Neutrophil (primary cell): ENCODE results near the gene GPC6.
"Not testable (repeated sequence)": the region's sequence is repeated elsewhere in the genome, so short reads cannot be mapped to it uniquely, and the experiment has no call there.

Source experiments
- H3K27ac ChIP-seq: fragments of 200-600 bp; sonication (generic); 2 replicates; pipeline ENCODE4 v1.5.1; 2016; ENCODE audit warnings: mild to moderate bottlenecking, moderate library complexity
- H3K27me3 ChIP-seq: fragments of 200-600 bp; sonication (generic); 2 replicates; pipeline ENCODE4 v1.6.0; 2016; ENCODE audit warnings: mild to moderate bottlenecking
- H3K36me3 ChIP-seq: fragments of 200-600 bp; sonication (generic); 2 replicates; pipeline ENCODE4 v1.5.1; 2017
- H3K4me1 ChIP-seq, 2 experiments: fragments of 200-600 bp in 1 of 2; sonication (generic) in 1 of 2; 1 replicate in 1 of 2; 2 replicates in 1 of 2; pipeline versions ENCODE4 v1.5.1 to v1.6.1; 2013 to 2016; ENCODE audit warnings: low read depth in 1 of 2, low read length in 1 of 2, mild to moderate bottlenecking in 1 of 2, moderate library complexity in 1 of 2; ENCODE audit not compliant: control insufficient read depth in 1 of 2, insufficient read depth in 1 of 2
- H3K4me3 ChIP-seq, 2 experiments: fragments of 200-600 bp in 1 of 2; sonication (generic) in 1 of 2; 1 replicate in 1 of 2; 2 replicates in 1 of 2; pipeline ENCODE4 v1.5.1; 2013 to 2016; ENCODE audit warnings: low read depth in 1 of 2, low read length in 1 of 2, mild to moderate bottlenecking in 1 of 2, moderate library complexity in 1 of 2
- H3K9me3 ChIP-seq: fragments of 200-600 bp; sonication (generic); 2 replicates; pipeline ENCODE4 v1.5.1; 2016
- TF ChIP-seq, protein P1 (sequence below): fragments of 200-600 bp; sonication (generic); IDR thresholded peaks from 2 replicates; pipeline ENCODE4 v1.5.1; 2016; ENCODE audit warnings: antibody characterized with exemption

GPC6 gene

DNA sequence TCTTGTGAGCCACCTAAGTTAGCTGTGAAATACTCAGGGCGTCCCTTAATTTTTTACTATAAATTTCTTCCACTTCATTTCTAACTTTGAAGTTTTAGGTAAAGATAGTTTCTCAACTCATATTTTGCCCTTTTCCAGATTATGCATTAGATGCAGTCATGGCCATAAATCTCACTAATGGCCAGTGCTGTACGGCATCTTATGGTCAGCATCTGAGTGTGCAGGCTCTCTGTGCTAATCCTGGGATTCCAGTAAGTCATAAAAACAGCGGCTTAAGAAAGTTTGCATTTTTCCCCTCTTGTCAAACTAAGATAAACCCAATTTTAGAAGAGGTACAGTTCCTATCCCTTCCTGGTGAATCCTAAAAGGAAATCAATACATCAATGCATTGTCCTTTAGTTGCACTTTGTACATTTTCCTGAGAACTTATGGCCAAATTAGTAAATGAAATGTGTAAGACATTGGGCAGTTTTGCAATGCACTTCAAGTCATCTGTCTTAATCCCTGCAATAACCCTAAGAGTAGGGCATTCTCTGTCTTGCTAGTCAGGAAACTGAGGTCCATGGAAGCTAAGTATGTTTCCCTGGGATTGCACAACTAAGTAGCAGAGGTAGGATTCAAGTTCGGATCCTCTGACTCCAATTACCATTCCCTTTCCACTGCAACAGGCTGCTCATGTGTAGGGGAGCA lies 1106.7 kb downstream of the GPC6 start:
- H3K4me3 ChIP-seq = no peak overlapping the region
- no peaks in the 10 kb centered on the region for H3K27me3 ChIP-seq
- no peaks in the 10 kb centered on the region for H3K4me1 ChIP-seq
- H3K36me3 ChIP-seq = no peaks in the 10 kb centered on the region
- TF ChIP-seq, protein P1, sequence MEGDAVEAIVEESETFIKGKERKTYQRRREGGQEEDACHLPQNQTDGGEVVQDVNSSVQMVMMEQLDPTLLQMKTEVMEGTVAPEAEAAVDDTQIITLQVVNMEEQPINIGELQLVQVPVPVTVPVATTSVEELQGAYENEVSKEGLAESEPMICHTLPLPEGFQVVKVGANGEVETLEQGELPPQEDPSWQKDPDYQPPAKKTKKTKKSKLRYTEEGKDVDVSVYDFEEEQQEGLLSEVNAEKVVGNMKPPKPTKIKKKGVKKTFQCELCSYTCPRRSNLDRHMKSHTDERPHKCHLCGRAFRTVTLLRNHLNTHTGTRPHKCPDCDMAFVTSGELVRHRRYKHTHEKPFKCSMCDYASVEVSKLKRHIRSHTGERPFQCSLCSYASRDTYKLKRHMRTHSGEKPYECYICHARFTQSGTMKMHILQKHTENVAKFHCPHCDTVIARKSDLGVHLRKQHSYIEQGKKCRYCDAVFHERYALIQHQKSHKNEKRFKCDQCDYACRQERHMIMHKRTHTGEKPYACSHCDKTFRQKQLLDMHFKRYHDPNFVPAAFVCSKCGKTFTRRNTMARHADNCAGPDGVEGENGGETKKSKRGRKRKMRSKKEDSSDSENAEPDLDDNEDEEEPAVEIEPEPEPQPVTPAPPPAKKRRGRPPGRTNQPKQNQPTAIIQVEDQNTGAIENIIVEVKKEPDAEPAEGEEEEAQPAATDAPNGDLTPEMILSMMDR = no peak
- H3K27ac ChIP-seq = no peak overlapping the region
- no peaks in the 10 kb centered on the region for H3K9me3 ChIP-seq

DNA sequence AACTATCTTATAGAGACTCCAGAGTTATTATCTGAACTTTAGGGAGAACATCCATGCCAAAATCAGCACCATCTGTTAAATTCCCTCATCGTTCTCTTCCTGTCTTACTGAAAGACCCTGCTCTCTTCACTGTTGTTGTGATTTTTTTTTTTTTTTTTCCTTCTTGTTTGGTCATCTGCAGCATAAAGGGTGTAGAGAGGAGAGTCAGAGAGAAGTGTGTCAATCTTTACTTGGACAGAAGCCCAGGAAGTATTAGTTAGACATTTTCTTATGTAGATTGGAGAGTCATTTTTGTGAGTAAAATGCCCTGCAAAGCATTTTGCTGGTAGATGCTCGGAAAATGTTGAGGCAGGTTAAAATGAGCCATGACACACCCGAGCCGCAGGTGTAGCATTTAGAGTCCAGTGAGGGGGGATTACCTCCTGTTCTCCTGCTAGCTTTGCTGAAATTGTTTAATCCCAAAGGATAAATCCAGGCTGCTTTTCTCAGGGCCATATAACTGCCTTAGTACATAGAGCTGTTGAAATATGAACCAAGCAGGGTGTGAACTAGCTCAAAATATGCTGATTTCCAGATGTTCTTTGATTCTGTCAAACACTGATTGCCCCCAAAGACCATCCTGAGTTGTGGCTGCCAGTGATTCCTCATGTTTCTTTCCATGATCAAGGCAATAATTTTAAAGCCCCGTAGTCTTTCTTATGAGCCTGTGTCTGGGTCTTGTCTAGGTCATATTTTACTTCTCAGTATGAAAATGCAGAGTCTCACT lies 1109.3 kb downstream of the GPC6 start:
- H3K4me3 ChIP-seq = no peak overlapping the region
- H3K27ac ChIP-seq = no peak overlapping the region
- no peaks in the 10 kb centered on the region for H3K36me3 ChIP-seq
- no peaks in the 10 kb centered on the region for H3K27me3 ChIP-seq
- TF ChIP-seq, protein P1 = no peak
- H3K4me1 ChIP-seq = no peaks in the 10 kb centered on the region
- H3K9me3 ChIP-seq = no peaks in the 10 kb centered on the region

DNA sequence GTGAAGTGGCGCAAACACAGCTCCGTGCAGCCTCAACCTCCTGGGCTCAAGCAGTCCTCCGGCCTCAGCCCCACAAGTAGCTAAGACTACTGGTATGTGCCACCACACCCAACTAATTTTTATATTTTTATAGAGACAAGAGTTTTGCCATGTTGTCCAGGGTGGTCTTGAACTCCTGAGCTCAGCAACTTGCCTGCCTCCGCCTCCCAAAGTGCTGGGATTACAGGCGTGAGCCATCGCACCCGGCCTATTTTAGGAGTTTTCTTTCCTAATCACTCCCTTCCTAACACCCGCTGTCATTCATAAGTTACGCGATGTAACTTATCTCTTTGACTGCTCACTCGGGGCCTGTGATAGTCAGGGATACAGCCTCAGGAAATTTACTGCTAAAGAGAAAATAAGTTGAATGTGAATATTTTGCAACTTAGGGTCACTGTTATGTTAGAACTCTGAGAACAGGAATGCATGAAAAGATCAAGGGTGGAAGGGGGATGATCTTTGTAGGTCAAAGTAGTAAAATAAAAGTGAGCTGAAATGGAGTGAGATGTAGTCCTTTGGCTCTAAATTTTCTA lies 1112.6 kb downstream of the GPC6 start:
- no peaks in the 10 kb centered on the region for H3K27me3 ChIP-seq
- TF ChIP-seq, protein P1 = no peak
- H3K27ac ChIP-seq = no peak overlapping the region
- H3K4me1 ChIP-seq = no peaks in the 10 kb centered on the region
- no peaks in the 10 kb centered on the region for H3K36me3 ChIP-seq
- no peaks in the 10 kb centered on the region for H3K9me3 ChIP-seq
- H3K4me3 ChIP-seq = no peak overlapping the region

DNA sequence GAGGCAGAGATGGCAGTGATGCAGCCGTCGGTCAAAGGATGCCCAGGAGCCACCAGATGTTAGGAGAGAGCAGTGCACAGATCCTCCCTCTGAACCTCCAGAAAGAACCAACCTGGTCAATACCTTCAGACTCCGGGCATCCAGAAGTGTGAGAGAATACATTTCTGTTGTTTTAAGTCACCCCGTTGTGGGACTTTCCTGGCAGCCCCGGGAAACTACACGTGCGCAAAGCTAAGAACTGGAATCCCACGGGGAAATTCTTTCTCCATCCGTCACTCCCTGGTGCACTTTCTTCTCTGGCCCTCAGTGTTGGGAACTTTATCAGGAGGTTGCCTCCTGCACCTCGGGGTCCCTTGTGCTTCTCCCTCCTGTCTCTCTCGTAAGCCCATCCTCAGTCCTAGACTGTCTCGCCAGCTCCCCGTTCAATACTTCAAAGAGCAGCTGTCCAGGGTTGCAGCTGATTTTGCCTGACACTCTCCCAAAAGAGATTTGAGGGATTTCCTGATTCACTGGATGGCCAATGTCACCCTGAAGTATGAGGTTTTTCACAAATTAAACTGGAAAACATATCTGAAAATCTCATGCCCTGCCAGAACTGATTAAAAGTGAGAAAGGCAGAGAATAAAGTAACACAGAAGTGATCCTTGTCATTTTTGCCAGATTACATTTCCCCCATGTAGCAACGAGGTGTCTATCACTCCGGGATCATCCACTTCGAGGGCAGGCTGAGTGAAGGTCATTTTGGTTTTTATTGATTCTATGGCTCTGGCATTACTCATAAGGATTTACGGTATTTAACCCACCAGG lies 1116.0 kb downstream of the GPC6 start:
- Histone ChIP-seq H3K27ac (no peak overlapping the region), H3K9me3 (no peaks in the 10 kb centered on the region), H3K4me3 (no peak overlapping the region), H3K27me3 (no peaks in the 10 kb centered on the region), H3K4me1 (no peaks in the 10 kb centered on the region), H3K36me3 (no peaks in the 10 kb centered on the region)
- TF ChIP-seq, protein P1 = no peak

DNA sequence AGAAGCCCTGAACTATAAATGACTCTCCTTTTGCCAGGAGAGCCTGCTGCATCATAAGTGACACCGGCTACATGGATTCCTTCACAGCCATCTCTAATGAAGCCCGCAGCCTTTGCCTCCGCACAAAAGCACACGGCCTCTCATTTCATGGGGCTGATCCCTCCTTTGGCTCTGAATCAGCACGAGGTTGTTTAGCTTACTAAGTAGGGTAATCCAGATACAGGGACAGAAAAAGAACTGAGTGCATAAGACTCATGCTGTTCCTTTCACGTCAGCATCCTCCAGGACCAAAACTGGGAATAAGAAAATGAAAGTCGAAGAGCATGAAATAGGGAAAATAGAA lies 1116.6 kb downstream of the GPC6 start:
- Histone ChIP-seq H3K4me1 (no peaks in the 10 kb centered on the region), H3K4me3 (no peak overlapping the region), H3K27me3 (no peaks in the 10 kb centered on the region), H3K36me3 (no peaks in the 10 kb centered on the region), H3K9me3 (no peaks in the 10 kb centered on the region), H3K27ac (no peak overlapping the region)
- TF ChIP-seq, protein P1 = no peak

DNA sequence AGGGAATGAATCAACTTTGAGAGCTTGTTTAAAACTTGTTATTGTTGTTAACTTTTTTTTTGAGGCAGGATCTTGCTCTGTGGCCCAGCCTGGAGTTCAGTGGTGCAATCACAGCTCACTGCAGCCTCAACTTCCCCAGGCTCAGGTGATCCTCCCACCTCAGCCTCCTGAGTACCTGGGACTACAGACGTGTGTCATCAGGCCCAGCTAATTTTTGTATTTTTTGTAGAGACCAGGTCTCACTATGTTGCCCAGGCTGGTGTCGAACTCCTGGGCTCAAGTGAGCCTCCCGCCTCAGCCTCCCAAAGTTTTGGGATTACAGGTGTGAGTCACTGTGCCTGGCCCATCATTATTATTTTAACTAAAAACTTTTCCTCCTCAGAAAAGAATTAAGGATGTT lies 1117.1 kb downstream of the GPC6 start:
- not testable (repeated sequence) for H3K36me3 ChIP-seq, H3K27me3 ChIP-seq, H3K4me3 ChIP-seq, H3K9me3 ChIP-seq, H3K4me1 ChIP-seq, H3K27ac ChIP-seq
